Stimulated activated CD4-positive, alpha-beta T cell treated with anti-CD3 and anti-CD28 coated beads, Interleukin-15, amount 100 ng/mL, for 24 hours (primary cell): Measurements from ENCODE around the gene TEX28.
"Not testable (repeated sequence)": the region's sequence is repeated elsewhere in the genome, so short reads cannot be mapped to it uniquely, and the experiment has no call there.

Experiments
- DNase-seq: peaks from one replicate; pipeline ENCODE4 v3.0.0-alpha.2; 2020

The TEX28 gene

GRCh38 chrX:154294791-154295574 is at the start of gene TEX28:
TSS of gene TEX28 (minus strand) at chrX:154295124. CDS start at chrX:154292117, 3,007 bp downstream.
- no peak for DNase-seq

- not testable (repeated sequence) for DNase-seq
These were observed 48.7 kb upstream of the TEX28 start for GRCh38 chrX:154343620-154344019.

GRCh38 chrX:154343063-154343462 is 48.1 kb upstream of the TEX28 start:
- not testable (repeated sequence) for DNase-seq

- DNase-seq: peak; percentile 2
These were observed 46.7 kb upstream of the TEX28 start for GRCh38 chrX:154341399-154342298.

- DNase-seq: peak; percentile 57
These were observed 39.6 kb upstream of the TEX28 start for GRCh38 chrX:154334496-154334895.

GRCh38 chrX:154333837-154334271 is 38.9 kb upstream of the TEX28 start:
- no peak for DNase-seq

GRCh38 chrX:154333116-154333515 is 38.2 kb upstream of the TEX28 start:
- no peak for DNase-seq

GRCh38 chrX:154332561-154332960 is 37.6 kb upstream of the TEX28 start:
- no peak for DNase-seq

- DNase-seq: no peak
These were observed 34.4 kb upstream of the TEX28 start for GRCh38 chrX:154329294-154329693.

GRCh38 chrX:154328646-154329045 is 33.7 kb upstream of the TEX28 start:
- DNase-seq: no peak

GRCh38 chrX:154327038-154327820 is 32.3 kb upstream of the TEX28 start:
- no peak for DNase-seq

- DNase-seq: no peak
These were observed 30.6 kb upstream of the TEX28 start for GRCh38 chrX:154325541-154325940.

- DNase-seq: no peak
These were observed 28.6 kb upstream of the TEX28 start for GRCh38 chrX:154323537-154323936.

- DNase-seq: no peak
These were observed 28.0 kb upstream of the TEX28 start for GRCh38 chrX:154322890-154323289.

- no peak for DNase-seq
These were observed 26.7 kb upstream of the TEX28 start for GRCh38 chrX:154321594-154321993.

- no peak for DNase-seq
These were observed 26.2 kb upstream of the TEX28 start for GRCh38 chrX:154321152-154321551.

- no peak for DNase-seq
These were observed 25.5 kb upstream of the TEX28 start for GRCh38 chrX:154320406-154320805.

GRCh38 chrX:154317391-154317995 is 22.6 kb upstream of the TEX28 start:
- no peak for DNase-seq

- no peak for DNase-seq
These were observed 20.5 kb upstream of the TEX28 start for GRCh38 chrX:154315416-154315815.

GRCh38 chrX:154313147-154313546 is 18.2 kb upstream of the TEX28 start:
- DNase-seq: peak; percentile 56

- DNase-seq: no peak
These were observed 17.2 kb upstream of the TEX28 start for GRCh38 chrX:154312116-154312515.
